RWPE2 (cell line): ENCODE data around the gene KIF26B.

Experiments used
- ATAC-seq: fragments of 200-7000 bp; cut with Tn5 transposase; 3 replicates; pipeline ENCODE4 v1.9.1; 2021; ENCODE audit warnings: low read depth
- DNase-seq: peaks from one replicate; pipeline ENCODE4 v3.0.0-alpha.2; 2020; ENCODE audit warnings: low spot score
- H3K27ac ChIP-seq: fragments of 450-650 bp; 2 replicates; pipeline ENCODE4 v1.5.1; 2017; ENCODE audit warnings: mild to moderate bottlenecking; ENCODE audit not compliant: poor library complexity, severe bottlenecking
- H3K27me3 ChIP-seq: fragments of 250-450 bp; sonication (Bioruptor Pico); 2 replicates; pipeline ENCODE4 v1.5.1; 2021; ENCODE audit warnings: mild to moderate bottlenecking, moderate library complexity; ENCODE audit not compliant: insufficient read depth, poor library complexity, severe bottlenecking
- H3K36me3 ChIP-seq: fragments of 250-450 bp; sonication (Bioruptor Pico); 2 replicates; pipeline ENCODE4 v1.5.1; 2020; ENCODE audit warnings: low read depth, mild to moderate bottlenecking, moderate library complexity
- H3K4me1 ChIP-seq: fragments of 250-450 bp; sonication (Bioruptor Pico); 2 replicates; pipeline ENCODE4 v1.5.1; 2021; ENCODE audit warnings: mild to moderate bottlenecking, moderate library complexity; ENCODE audit not compliant: insufficient read depth, poor library complexity, severe bottlenecking
- H3K4me3 ChIP-seq: fragments of 250-450 bp; sonication (Bioruptor Pico); 2 replicates; pipeline ENCODE4 v1.5.1; 2021; ENCODE audit warnings: mild to moderate bottlenecking, moderate library complexity; ENCODE audit not compliant: severe bottlenecking
- H3K9me3 ChIP-seq: fragments of 250-450 bp; sonication (Bioruptor Pico); 2 replicates; pipeline ENCODE4 v1.5.1; 2021; ENCODE audit warnings: mild to moderate bottlenecking, moderate library complexity; ENCODE audit not compliant: severe bottlenecking
- CTCF ChIP-seq: fragments of 450-650 bp; IDR thresholded peaks from one replicate; pipeline ENCODE4 v1.5.1; 2017; ENCODE audit warnings: mild to moderate bottlenecking, moderate library complexity; ENCODE audit not compliant: poor library complexity, severe bottlenecking

Gene KIF26B

GRCh38 chr1:245698860-245699259 is 544.1 kb downstream of the KIF26B start:
- H3K36me3 ChIP-seq: no peaks in the 10 kb centered on the region
- no peaks in the 10 kb centered on the region for H3K27me3 ChIP-seq
- H3K9me3 ChIP-seq: no peaks in the 10 kb centered on the region
- no peak for TF ChIP-seq CTCF
- H3K27ac ChIP-seq: no peak overlapping the region
- DNase-seq (no peak), ATAC-seq (no peak)
- H3K4me1 ChIP-seq: no peaks in the 10 kb centered on the region
- H3K4me3 ChIP-seq: no peak overlapping the region

GRCh38 chr1:245700631-245701030 is 545.8 kb downstream of the KIF26B start:
- Histone ChIP-seq H3K27me3 (no peaks in the 10 kb centered on the region), H3K4me3 (no peak overlapping the region)

GRCh38 chr1:245701631-245702030 is 546.8 kb downstream of the KIF26B start:
- ATAC-seq (no peak), DNase-seq (no peak)
- H3K9me3 ChIP-seq: no peaks in the 10 kb centered on the region
- no peak overlapping the region for H3K4me3 ChIP-seq
- no peaks in the 10 kb centered on the region for H3K4me1 ChIP-seq
- TF ChIP-seq CTCF: no peak
- no peaks in the 10 kb centered on the region for H3K27me3 ChIP-seq
- no peak overlapping the region for H3K27ac ChIP-seq
- no peaks in the 10 kb centered on the region for H3K36me3 ChIP-seq

More at GRCh38 chr1:245700631-245701030, 545.8 kb downstream of the KIF26B start:
- no peak for DNase-seq
- Histone ChIP-seq H3K4me1 (no peaks in the 10 kb centered on the region), H3K27ac (no peak overlapping the region), H3K9me3 (no peaks in the 10 kb centered on the region), H3K36me3 (no peaks in the 10 kb centered on the region)
- no peak for ATAC-seq
- TF ChIP-seq CTCF: no peak

- no peak overlapping the region for H3K27ac ChIP-seq
- no peak for TF ChIP-seq CTCF
- no peaks in the 10 kb centered on the region for H3K4me1 ChIP-seq
- H3K27me3 ChIP-seq: no peaks in the 10 kb centered on the region
- H3K9me3 ChIP-seq: no peaks in the 10 kb centered on the region
- DNase-seq: no peak
- H3K4me3 ChIP-seq: no peak overlapping the region
- no peak for ATAC-seq
- no peaks in the 10 kb centered on the region for H3K36me3 ChIP-seq
These were observed 547.6 kb downstream of the KIF26B start for GRCh38 chr1:245702346-245702745.

GRCh38 chr1:245704341-245704740 is 549.6 kb downstream of the KIF26B start:
- H3K36me3 ChIP-seq: no peaks in the 10 kb centered on the region
- ATAC-seq (no peak), DNase-seq (no peak)
- H3K4me1 ChIP-seq: no peaks in the 10 kb centered on the region
- no peak for TF ChIP-seq CTCF
- H3K4me3 ChIP-seq: no peak overlapping the region
- no peaks in the 10 kb centered on the region for H3K27me3 ChIP-seq
- H3K27ac ChIP-seq: no peak overlapping the region
- H3K9me3 ChIP-seq: no peaks in the 10 kb centered on the region
